Activated naive CD8-positive, alpha-beta T cell (primary cell): Measurements from ENCODE around the gene ARVCF.

Experiments used
- H3K27ac Mint-ChIP-seq: one replicate; pipeline ENCODE4 v1.8.0; 2021; ENCODE audit warnings: mixed read lengths
- H3K27me3 Mint-ChIP-seq: one replicate; pipeline ENCODE4 v1.8.0; 2021; ENCODE audit warnings: mixed read lengths
- H3K36me3 Mint-ChIP-seq: one replicate; pipeline ENCODE4 v1.8.0; 2021; ENCODE audit warnings: mixed read lengths
- H3K4me1 Mint-ChIP-seq: one replicate; pipeline ENCODE4 v1.8.0; 2021; ENCODE audit warnings: low read depth, mixed read lengths
- H3K4me3 Mint-ChIP-seq: one replicate; pipeline ENCODE4 v1.8.0; 2021; ENCODE audit warnings: mild to moderate bottlenecking, mixed read lengths
- H3K9me3 Mint-ChIP-seq: one replicate; pipeline ENCODE4 v1.8.0; 2021; ENCODE audit warnings: low read depth, mixed read lengths

The ARVCF gene, protein sequence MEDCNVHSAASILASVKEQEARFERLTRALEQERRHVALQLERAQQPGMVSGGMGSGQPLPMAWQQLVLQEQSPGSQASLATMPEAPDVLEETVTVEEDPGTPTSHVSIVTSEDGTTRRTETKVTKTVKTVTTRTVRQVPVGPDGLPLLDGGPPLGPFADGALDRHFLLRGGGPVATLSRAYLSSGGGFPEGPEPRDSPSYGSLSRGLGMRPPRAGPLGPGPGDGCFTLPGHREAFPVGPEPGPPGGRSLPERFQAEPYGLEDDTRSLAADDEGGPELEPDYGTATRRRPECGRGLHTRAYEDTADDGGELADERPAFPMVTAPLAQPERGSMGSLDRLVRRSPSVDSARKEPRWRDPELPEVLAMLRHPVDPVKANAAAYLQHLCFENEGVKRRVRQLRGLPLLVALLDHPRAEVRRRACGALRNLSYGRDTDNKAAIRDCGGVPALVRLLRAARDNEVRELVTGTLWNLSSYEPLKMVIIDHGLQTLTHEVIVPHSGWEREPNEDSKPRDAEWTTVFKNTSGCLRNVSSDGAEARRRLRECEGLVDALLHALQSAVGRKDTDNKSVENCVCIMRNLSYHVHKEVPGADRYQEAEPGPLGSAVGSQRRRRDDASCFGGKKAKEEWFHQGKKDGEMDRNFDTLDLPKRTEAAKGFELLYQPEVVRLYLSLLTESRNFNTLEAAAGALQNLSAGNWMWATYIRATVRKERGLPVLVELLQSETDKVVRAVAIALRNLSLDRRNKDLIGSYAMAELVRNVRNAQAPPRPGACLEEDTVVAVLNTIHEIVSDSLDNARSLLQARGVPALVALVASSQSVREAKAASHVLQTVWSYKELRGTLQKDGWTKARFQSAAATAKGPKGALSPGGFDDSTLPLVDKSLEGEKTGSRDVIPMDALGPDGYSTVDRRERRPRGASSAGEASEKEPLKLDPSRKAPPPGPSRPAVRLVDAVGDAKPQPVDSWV

DNA sequence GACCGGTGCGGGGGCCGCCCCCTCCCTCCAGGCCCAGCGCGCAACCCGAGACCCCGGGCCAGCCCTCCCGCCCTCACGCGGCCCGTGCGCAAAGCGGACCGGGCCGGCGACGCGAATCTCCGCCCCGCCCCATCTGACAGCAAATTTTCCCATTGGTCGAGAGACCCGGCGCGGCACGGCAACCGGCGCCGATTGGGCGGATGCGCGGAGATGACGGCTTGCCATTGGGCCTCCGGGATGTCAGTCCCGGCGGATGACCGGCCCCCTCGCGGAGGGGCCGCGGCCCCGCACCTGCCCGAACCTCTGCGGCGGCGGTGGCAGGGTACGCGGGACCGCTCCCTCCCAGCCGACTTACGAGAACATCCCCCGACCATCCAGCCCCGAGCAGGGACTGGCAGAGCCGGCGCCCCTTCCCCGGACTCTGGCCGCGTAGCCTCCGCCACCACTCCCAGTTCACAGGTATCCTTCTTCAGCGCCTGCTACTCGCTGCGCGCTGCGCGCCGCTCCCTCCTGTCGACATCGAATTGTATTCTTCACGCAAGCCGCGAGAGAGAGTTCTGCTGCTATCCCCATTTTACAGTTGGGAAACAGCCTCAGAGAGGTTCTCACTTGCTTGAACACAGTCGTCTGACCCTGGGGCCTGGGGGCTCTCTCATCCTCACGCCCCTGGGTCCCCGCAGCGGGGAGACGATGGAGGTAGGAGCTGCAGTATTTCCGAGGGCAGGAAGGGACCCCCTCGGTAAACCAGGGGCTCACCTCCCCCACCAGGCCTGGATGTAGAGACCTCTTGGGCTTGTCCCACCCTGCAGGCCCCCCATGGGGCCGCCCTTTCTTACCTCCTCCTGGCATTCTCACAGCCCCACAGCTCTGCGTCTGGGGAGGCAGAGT lies at the start of gene ARVCF:
Gene ARVCF, minus strand, starts transcription at position 90 of the 888 bp plus-strand sequence. CDS start 26,029 bp downstream, outside the sequence.
- no peaks in the 10 kb centered on the region for H3K9me3 Mint-ChIP-seq
- H3K4me3 Mint-ChIP-seq = peak within 1 kb of the TSS; percentile 89
- H3K4me1 Mint-ChIP-seq = peaks cover 15% of the 10 kb centered on the region
- no peaks in the 10 kb centered on the region for H3K36me3 Mint-ChIP-seq
- no peak within 1 kb of the TSS for H3K27ac Mint-ChIP-seq
- H3K27me3 Mint-ChIP-seq = no peaks in the 10 kb centered on the region

GRCh38 chr22:20065896-20066616 lies 49.4 kb upstream of the ARVCF start:
- H3K9me3 Mint-ChIP-seq = no peaks in the 10 kb centered on the region
- no peak overlapping the region for H3K4me3 Mint-ChIP-seq
- no peak overlapping the region for H3K27ac Mint-ChIP-seq
- H3K4me1 Mint-ChIP-seq = no peaks in the 10 kb centered on the region
- no peaks in the 10 kb centered on the region for H3K36me3 Mint-ChIP-seq
- no peaks in the 10 kb centered on the region for H3K27me3 Mint-ChIP-seq

GRCh38 chr22:20064545-20065262 lies 48.1 kb upstream of the ARVCF start:
- Mint-ChIP-seq H3K36me3 (no peaks in the 10 kb centered on the region), H3K4me3 (no peak overlapping the region), H3K27ac (no peak overlapping the region), H3K9me3 (no peaks in the 10 kb centered on the region), H3K27me3 (no peaks in the 10 kb centered on the region), H3K4me1 (no peaks in the 10 kb centered on the region)

DNA sequence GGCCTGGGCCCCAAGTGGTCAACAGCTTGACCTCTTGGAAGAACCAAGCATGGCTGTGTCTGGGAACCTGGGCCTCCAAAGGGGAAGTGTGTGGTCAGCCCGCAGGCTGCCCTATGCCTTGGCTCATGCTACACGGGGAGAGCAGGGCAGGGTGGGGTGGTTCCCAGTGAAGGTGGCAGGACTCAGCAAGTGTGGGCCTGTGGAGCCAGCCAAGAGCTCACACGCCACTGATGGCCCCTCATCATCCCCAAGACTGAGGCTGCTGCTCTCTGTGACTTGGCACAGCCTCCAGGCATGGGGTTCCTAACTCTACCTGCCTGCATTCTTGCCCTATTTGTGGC lies 47.5 kb upstream of the ARVCF start:
- Mint-ChIP-seq H3K27ac (no peak overlapping the region), H3K4me3 (no peak overlapping the region), H3K27me3 (no peaks in the 10 kb centered on the region)

GRCh38 chr22:20063271-20064139 lies 46.9 kb upstream of the ARVCF start:
- H3K27ac Mint-ChIP-seq = no peak overlapping the region
- no peaks in the 10 kb centered on the region for H3K4me1 Mint-ChIP-seq
- no peak overlapping the region for H3K4me3 Mint-ChIP-seq
- no peaks in the 10 kb centered on the region for H3K9me3 Mint-ChIP-seq
- no peaks in the 10 kb centered on the region for H3K27me3 Mint-ChIP-seq
- no peaks in the 10 kb centered on the region for H3K36me3 Mint-ChIP-seq

More for the DNA sequence above, 47.5 kb upstream of the ARVCF start:
- Mint-ChIP-seq H3K36me3 (no peaks in the 10 kb centered on the region), H3K9me3 (no peaks in the 10 kb centered on the region), H3K4me1 (no peaks in the 10 kb centered on the region)

GRCh38 chr22:20062766-20063083 lies 46.1 kb upstream of the ARVCF start:
- H3K4me3 Mint-ChIP-seq = no peak overlapping the region
- no peaks in the 10 kb centered on the region for H3K9me3 Mint-ChIP-seq
- H3K36me3 Mint-ChIP-seq = no peaks in the 10 kb centered on the region
- no peak overlapping the region for H3K27ac Mint-ChIP-seq
- no peaks in the 10 kb centered on the region for H3K27me3 Mint-ChIP-seq
- no peaks in the 10 kb centered on the region for H3K4me1 Mint-ChIP-seq

DNA sequence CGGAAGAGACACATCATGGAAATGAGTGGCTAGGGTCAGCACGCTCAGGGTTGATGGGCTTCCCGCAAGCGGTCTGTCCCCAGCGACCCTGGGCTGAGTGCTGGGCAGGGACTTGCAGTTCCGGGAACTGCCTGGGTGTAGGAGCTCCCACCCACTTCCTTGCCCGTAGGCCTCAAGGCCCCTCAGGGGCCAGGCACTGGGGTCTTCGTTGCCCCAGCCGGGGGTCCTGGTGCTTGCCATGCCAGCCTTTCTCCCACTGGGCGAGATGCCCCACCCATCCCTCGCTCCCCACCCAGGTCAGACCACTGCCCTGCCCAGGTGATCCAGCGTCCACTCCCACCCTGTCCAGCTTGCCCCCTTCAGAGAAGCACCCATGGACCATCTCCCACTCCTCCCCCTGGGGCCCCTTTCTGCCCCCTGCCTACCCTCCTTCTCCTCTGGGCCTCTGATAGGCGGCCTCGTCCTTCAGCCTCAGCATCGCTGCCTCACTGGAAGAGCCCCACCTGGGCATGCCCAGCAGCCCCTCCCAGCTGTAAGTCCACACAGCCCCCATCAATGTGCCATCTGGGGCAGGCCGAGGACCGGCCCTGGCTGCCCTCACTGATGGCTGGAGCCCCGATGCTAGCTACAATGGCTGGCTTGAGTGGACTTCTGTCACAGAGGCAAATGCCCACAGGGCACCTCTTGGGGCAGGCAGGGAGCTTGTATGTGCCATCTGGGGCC lies 45.6 kb upstream of the ARVCF start:
- H3K9me3 Mint-ChIP-seq = no peaks in the 10 kb centered on the region
- no peaks in the 10 kb centered on the region for H3K4me1 Mint-ChIP-seq
- H3K36me3 Mint-ChIP-seq = no peaks in the 10 kb centered on the region
- no peak overlapping the region for H3K27ac Mint-ChIP-seq
- H3K4me3 Mint-ChIP-seq = no peak overlapping the region
- H3K27me3 Mint-ChIP-seq = no peaks in the 10 kb centered on the region

DNA sequence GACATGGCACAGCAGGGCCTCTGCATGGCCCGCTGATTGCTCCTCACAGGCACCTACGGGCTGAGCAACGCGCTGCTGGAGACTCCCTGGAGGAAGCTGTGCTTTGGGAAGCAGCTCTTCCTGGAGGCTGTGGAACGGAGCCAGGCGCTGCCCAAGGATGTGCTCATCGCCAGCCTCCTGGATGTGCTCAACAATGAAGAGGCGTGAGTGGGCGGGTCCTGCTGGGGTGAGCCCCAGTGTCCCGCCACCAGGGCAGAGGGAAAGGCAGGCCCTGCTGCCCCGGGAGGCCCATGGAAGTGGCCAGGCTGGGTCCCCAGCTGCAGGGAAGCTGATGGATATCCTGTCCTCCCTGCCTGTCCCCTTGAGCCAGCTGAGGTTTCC lies 44.8 kb upstream of the ARVCF start:
- no peaks in the 10 kb centered on the region for H3K9me3 Mint-ChIP-seq
- H3K4me1 Mint-ChIP-seq = no peaks in the 10 kb centered on the region
- H3K27ac Mint-ChIP-seq = no peak overlapping the region
- H3K4me3 Mint-ChIP-seq = no peak overlapping the region
- H3K27me3 Mint-ChIP-seq = no peaks in the 10 kb centered on the region
- no peaks in the 10 kb centered on the region for H3K36me3 Mint-ChIP-seq

GRCh38 chr22:20060700-20061480 lies 44.3 kb upstream of the ARVCF start:
- Mint-ChIP-seq H3K4me1 (no peaks in the 10 kb centered on the region), H3K4me3 (no peak overlapping the region), H3K27ac (no peak overlapping the region), H3K9me3 (no peaks in the 10 kb centered on the region), H3K27me3 (no peaks in the 10 kb centered on the region), H3K36me3 (no peaks in the 10 kb centered on the region)

DNA sequence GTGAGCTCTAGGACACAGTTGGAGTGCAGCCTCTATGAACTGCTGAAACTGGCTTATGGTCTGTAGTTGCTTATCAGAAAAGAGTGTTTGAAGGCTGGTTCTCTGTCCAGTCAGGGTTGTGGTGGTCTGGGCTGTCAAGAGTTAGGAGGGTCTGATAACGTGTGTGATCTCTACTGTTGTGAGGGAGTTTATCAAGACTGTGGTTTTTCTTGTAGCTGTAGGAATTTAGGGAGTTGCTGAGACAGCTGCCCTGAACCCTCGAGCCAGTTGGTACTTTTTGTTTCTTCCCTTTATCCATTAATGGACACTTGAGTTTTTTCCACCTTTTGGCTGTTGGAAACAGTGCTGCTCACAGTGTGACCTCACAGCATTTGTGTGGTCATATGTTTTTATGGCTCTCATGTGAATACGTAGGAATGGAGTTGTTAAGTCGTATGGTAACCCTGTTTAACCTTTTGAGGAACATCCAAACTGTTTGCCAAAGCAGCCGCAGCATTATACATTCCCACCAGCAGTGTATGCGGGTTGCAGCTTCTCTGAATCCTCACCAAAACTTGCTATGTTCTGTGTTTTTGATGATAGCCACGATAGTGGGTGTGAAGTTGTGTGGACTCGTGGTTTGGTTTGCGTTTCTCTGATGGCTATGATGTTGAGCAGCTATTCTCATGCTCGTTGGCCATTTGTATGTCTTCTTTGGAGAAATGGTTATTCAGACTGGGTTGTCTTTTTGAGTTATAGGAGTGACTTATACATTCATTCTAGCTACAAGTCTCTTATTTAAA lies 42.6 kb upstream of the ARVCF start:
- Mint-ChIP-seq H3K27ac (no peak overlapping the region), H3K36me3 (no peaks in the 10 kb centered on the region), H3K9me3 (no peaks in the 10 kb centered on the region), H3K27me3 (no peaks in the 10 kb centered on the region), H3K4me1 (no peaks in the 10 kb centered on the region), H3K4me3 (no peak overlapping the region)

- Mint-ChIP-seq H3K27ac (no peak overlapping the region), H3K9me3 (no peaks in the 10 kb centered on the region), H3K4me1 (no peaks in the 10 kb centered on the region), H3K36me3 (no peaks in the 10 kb centered on the region), H3K4me3 (no peak overlapping the region), H3K27me3 (no peaks in the 10 kb centered on the region)
Measured at GRCh38 chr22:20057596-20058268, 41.1 kb upstream of the ARVCF start.
